ENCODE measurements around the gene RAB18.
"Not testable (repeated sequence)": the region's sequence is repeated elsewhere in the genome, so short reads cannot be mapped to it uniquely, and the experiment has no call there.

Gene RAB18

GRCh38 chr10:27569946-27570345, 65.8 kb downstream of the RAB18 start:
- Histone ChIP-seq H3K4me1 (ENCODE audit: insufficient read depth, low read length, poor library complexity, severe bottlenecking) (no peaks in the 10 kb centered on the region), H3K79me2 (ENCODE audit: insufficient read depth, low read length) (no peaks in the 10 kb centered on the region), H3K36me3 (ENCODE audit: insufficient read depth, low read length) (no peaks in the 10 kb centered on the region), H3K9ac (ENCODE audit: low read depth, low read length, poor library complexity, severe bottlenecking) (no peak overlapping the region), H3K4me3 (ENCODE audit: low read length, poor library complexity, severe bottlenecking) (no peak overlapping the region), H3F3A (ENCODE audit: low read depth) (no peaks in the 10 kb centered on the region), H3K9me3 (ENCODE audit: insufficient read depth, low read depth, low read length) (no peaks in the 10 kb centered on the region), H2AFZ (ENCODE audit: low read length) (no peak overlapping the region), H4K20me1 (ENCODE audit: insufficient read depth, low read length, poor library complexity, severe bottlenecking) (no peaks in the 10 kb centered on the region), H3K4me2 (ENCODE audit: low read depth, low read length, poor library complexity, severe bottlenecking) (no peak overlapping the region), H3K9me2 (replicated peaks; ENCODE audit: low read depth, low read length) (no peaks in the 10 kb centered on the region), H3K27me3 (ENCODE audit: insufficient read depth, low read length, poor library complexity, severe bottlenecking) (no peaks in the 10 kb centered on the region)
- TF ChIP-seq CTCF (conservative IDR thresholded peaks at IDR 0.05; ENCODE audit: low read length) (no peak), EZH2phosphoT487 (IDR thresholded peaks at IDR 0.05; ENCODE audit: borderline replicate concordance) (no peak)

GRCh38 chr10:27577038-27577437, 72.9 kb downstream of the RAB18 start:
- not testable (repeated sequence) for H3K9me3 ChIP-seq (ENCODE audit: insufficient read depth, low read depth, low read length); H2AFZ ChIP-seq (ENCODE audit: low read length); H3K4me3 ChIP-seq (ENCODE audit: low read length, poor library complexity, severe bottlenecking); H4K20me1 ChIP-seq (ENCODE audit: insufficient read depth, low read length, poor library complexity, severe bottlenecking); H3K79me2 ChIP-seq (ENCODE audit: insufficient read depth, low read length); H3K27me3 ChIP-seq (ENCODE audit: insufficient read depth, low read length, poor library complexity, severe bottlenecking); H3F3A ChIP-seq (ENCODE audit: low read depth); H3K4me1 ChIP-seq (ENCODE audit: insufficient read depth, low read length, poor library complexity, severe bottlenecking); H3K9ac ChIP-seq (ENCODE audit: low read depth, low read length, poor library complexity, severe bottlenecking); H3K36me3 ChIP-seq (ENCODE audit: insufficient read depth, low read length); H3K4me2 ChIP-seq (ENCODE audit: low read depth, low read length, poor library complexity, severe bottlenecking); H3K9me2 ChIP-seq (replicated peaks; ENCODE audit: low read depth, low read length)

- H3K4me2 ChIP-seq (ENCODE audit: low read depth, low read length, poor library complexity, severe bottlenecking), result no peak overlapping the region
- H3K27me3 ChIP-seq (ENCODE audit: insufficient read depth, low read length, poor library complexity, severe bottlenecking), result no peaks in the 10 kb centered on the region
- no peak for TF ChIP-seq EZH2phosphoT487 (IDR thresholded peaks at IDR 0.05; ENCODE audit: borderline replicate concordance)
- no peak for TF ChIP-seq CTCF (conservative IDR thresholded peaks at IDR 0.05; ENCODE audit: low read length)
- H3K9ac ChIP-seq (ENCODE audit: low read depth, low read length, poor library complexity, severe bottlenecking), result no peak overlapping the region
- no peaks in the 10 kb centered on the region for H3K79me2 ChIP-seq (ENCODE audit: insufficient read depth, low read length)
- H3K4me3 ChIP-seq (ENCODE audit: low read length, poor library complexity, severe bottlenecking), result no peak overlapping the region
- no peaks in the 10 kb centered on the region for H3K4me1 ChIP-seq (ENCODE audit: insufficient read depth, low read length, poor library complexity, severe bottlenecking)
- H3F3A ChIP-seq (ENCODE audit: low read depth), result no peaks in the 10 kb centered on the region
- H3K9me3 ChIP-seq (ENCODE audit: insufficient read depth, low read depth, low read length), result no peaks in the 10 kb centered on the region
- no peaks in the 10 kb centered on the region for H3K36me3 ChIP-seq (ENCODE audit: insufficient read depth, low read length)
- no peak overlapping the region for H2AFZ ChIP-seq (ENCODE audit: low read length)
- H3K9me2 ChIP-seq (replicated peaks; ENCODE audit: low read depth, low read length), result no peaks in the 10 kb centered on the region
- H4K20me1 ChIP-seq (ENCODE audit: insufficient read depth, low read length, poor library complexity, severe bottlenecking), result no peaks in the 10 kb centered on the region
Measured at GRCh38 chr10:27578316-27578715, 74.2 kb downstream of the RAB18 start.

GRCh38 chr10:27581225-27581624, 77.1 kb downstream of the RAB18 start:
- Histone ChIP-seq H3K9me2 (replicated peaks; ENCODE audit: low read depth, low read length) (no peaks in the 10 kb centered on the region), H3F3A (ENCODE audit: low read depth) (no peaks in the 10 kb centered on the region), H3K27me3 (ENCODE audit: insufficient read depth, low read length, poor library complexity, severe bottlenecking) (no peaks in the 10 kb centered on the region), H3K36me3 (ENCODE audit: insufficient read depth, low read length) (no peaks in the 10 kb centered on the region), H3K9ac (ENCODE audit: low read depth, low read length, poor library complexity, severe bottlenecking) (no peak overlapping the region), H3K4me1 (ENCODE audit: insufficient read depth, low read length, poor library complexity, severe bottlenecking) (no peaks in the 10 kb centered on the region), H3K79me2 (ENCODE audit: insufficient read depth, low read length) (no peaks in the 10 kb centered on the region), H3K9me3 (ENCODE audit: insufficient read depth, low read depth, low read length) (no peaks in the 10 kb centered on the region), H3K4me2 (ENCODE audit: low read depth, low read length, poor library complexity, severe bottlenecking) (no peak overlapping the region), H2AFZ (ENCODE audit: low read length) (no peak overlapping the region), H3K4me3 (ENCODE audit: low read length, poor library complexity, severe bottlenecking) (no peak overlapping the region), H4K20me1 (ENCODE audit: insufficient read depth, low read length, poor library complexity, severe bottlenecking) (no peaks in the 10 kb centered on the region)
- TF ChIP-seq CTCF (conservative IDR thresholded peaks at IDR 0.05; ENCODE audit: low read length), result no peak
- no peak for TF ChIP-seq EZH2phosphoT487 (IDR thresholded peaks at IDR 0.05; ENCODE audit: borderline replicate concordance)
